Embryonic facial prominence (tissue), 1 donor: ENCODE data around the gene GALK1.
"Not testable (repeated sequence)": the region's sequence is repeated elsewhere in the genome, so short reads cannot be mapped to it uniquely, and the experiment has no call there.

Experiments
- DNase-seq: peaks from one replicate; pipeline ENCODE4 v3.0.0-alpha.2; 2016; ENCODE audit errors: extremely low spot score

The GALK1 gene

DNA sequence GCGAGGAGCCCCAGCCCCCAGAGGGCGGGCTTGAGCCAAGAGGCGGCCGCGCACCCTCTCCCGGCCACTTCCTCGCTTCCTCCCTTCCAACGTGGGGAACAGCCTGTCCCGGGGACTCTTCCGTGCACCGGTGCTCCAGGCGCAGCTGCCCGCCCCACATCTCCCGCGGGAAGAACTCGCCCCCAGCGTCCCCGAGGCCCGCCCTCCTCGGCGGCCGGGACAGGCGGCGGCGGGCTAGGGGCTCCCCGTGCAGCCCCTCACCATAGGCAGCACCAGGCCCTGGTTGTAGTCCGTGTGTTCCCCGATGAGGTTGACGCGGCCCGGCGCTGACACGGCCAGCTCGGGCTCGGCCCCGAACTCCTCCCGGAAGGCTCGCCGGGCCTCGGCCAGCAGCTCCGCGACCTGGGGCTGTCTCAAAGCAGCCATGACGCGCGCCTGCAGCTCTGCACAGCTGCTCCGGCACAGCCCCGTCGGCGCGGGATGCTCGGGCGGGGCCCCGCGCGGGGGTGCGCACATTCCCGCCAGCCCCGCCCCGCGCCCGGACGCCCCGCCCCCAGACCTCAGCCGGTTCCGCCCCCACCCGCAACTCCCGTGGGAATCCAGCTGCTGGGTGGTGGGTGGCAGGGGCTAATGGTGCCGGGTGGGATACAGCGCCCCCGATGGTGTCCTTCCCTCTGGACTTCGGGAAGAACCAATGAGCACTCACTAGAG lies at the start of gene GALK1:
Gene GALK1 (minus strand): TSS at position 482 of the 711 bp plus-strand sequence. CDS start 56 bp downstream, at position 426.
- no peak for DNase-seq

DNA sequence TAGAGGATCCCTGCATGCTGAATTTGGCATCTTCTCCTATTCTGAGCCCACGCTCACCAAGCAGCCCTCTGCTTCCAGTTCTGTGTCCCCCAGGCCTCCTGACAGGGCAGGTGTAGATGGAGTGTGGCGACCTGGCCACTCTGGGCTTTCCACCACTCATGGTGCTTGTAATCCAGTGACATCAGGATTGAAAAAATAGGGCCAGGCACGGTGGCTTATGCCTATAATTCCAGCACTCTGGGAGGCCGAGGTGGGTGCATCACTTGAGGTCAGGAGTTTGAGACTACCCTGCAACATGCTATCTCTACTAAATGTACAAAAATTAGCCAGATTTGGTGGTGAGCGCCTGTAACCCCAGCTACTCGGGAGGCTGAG lies 49.0 kb upstream of the GALK1 start:
- DNase-seq: no peak

DNA sequence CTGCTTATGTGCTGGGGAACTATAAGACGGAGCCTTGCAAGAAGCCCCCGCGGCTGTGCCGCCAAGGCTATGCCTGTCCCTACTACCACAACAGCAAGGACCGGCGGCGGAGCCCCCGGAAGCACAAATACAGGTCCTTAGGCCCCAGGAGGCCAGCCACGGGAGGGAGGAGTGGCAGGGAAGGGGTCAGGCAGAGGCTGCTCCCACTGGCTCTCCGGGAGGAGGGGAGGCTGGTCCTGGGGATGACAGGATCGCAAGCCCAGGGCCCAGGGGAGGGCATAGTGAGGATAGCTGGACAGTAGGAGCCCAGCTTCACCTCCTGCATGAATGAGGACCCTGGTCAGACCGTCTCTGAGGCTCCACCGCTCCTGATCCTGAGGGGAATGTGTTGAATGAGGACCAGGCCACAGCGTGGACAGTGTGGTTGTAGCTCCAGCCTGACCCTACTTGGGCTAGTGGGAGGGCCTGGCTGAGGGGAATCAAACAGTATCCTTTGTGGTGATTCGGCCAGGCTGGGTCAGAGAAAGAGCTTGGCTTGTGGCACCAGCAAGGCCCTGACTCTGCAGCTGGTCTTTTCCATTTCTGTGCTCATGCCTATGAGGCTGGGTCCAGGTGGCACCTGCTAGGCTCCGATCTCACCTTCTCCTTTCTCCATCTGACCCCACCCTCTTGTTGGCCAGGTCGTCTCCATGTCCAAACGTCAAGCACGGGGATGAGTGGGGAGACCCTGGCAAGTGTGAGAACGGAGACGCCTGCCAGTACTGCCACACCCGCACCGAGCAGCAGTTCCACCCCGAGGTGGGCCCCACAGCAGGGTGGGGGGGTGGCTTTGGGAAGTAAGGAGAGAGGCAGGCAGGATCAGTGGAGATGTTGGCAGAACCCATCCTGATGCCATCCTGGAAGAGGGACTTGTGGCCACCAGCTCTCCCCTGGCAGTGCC lies 48.4 kb upstream of the GALK1 start:
- DNase-seq: no peak

DNA sequence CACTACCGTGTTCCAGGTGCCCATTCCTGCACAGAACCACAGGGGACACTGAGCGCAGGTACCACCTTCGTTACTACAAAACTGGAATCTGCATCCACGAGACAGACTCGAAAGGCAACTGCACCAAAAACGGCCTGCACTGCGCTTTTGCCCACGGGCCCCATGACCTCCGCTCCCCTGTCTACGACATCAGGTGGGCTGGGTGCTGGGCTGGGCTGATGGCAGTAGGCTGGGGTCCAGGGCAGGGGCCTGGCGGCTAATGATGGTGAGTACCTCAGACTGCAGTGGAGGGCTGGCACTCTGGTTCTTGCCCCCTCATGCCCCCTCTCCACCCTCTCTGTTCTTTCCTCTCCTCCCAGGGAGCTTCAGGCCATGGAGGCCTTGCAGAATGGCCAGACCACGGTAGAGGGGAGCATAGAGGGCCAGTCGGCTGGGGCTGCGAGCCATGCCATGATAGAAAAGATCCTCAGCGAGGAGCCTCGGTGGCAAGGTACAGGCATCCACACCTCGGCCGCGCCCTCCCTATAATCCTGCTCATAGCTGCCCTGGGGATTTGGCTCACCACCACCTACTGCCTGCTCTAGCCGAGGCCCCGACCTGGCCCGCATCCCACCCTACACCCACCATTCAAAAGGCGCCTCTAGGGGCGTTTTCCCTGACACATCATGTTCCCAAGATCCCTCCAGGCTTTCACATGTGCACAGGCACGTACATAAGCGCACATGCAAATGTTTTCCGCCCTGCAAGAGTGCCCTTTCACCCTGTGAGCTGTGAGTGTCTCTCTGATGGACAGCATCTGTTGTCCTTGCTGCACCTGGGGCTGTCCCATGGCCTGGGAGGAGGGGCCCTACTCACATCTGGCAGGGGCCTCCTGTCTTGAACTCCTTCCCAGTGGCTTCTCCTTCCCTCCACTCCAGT lies 47.4 kb upstream of the GALK1 start:
- no peak for DNase-seq

DNA sequence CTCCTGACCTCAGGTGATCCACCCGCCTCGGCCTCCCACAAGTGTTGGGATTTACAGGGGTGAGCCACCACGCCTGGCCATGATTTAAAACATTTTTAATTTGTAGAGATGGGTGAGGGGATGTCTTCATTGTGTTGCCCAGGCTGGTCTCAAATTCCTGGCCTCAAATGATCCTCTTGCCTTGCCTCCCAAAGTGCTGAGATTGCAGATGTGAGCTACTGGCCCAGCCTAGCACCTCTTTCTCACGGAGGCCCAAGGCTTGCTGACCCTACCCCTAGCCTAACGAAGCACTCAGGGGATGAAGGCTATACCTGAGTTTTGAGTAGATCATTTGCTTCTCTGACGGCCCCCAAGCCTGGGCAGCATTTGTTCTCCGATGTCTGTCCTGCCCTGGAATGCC lies 46.2 kb upstream of the GALK1 start:
- DNase-seq: no peak

DNA sequence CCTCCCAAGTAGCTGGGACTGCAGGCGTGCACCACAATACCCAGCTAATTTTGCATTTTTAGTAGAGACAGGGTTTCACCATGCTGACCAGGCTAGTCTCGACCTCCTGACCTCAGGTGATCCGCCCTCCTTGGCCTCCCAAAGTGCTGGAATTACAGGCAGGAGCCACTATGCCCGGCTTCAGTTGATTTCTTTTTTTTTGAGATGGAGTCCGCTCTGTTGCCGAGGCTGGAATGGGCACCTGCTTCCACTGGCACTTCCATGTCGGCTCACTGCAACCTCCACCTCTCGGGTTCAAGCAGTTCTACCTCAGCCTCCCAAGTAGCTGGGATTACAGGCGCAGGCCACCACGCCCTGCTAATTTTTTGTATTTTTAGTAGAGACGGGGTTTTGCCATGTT lies 45.8 kb upstream of the GALK1 start:
- DNase-seq: not testable (repeated sequence)

DNA sequence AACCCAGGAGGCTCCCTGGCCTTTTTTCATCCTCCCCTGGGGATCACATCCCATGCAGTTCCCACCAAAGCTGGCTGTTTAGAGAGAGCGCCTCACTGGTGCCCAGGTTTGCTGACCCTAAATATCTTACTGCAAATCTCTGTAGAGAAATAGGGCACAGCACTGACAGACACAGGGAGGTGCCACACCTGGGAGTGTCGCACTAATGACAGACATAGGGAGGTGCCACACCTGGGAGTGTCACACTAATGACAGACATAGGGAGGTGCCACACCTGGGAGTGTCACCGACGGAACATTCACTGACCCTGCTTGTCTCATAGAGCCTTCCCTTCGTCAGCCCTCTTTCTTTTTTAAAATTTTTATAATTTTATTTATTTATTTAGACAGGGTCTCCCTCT lies 45.2 kb upstream of the GALK1 start:
- no peak for DNase-seq

DNA sequence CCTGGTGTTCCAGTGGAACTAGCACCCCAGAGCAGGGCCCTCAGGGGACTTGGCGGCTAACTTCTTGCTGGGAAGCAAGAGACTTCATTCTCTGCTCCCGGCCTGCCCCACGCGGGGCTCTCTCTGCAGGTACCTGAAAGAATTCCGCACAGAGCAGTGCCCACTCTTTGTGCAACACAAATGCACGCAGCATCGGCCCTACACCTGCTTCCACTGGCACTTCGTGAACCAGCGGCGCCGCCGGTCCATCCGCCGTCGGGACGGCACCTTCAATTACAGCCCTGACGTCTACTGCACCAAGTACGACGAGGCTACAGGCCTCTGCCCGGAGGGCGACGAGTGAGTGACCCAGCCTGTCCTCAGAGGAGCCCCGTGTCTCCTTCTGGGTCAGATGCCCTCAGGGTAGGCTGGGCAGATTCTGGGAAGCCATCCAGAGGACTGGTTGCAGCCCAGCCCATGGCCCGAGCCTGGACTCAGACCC lies 44.7 kb upstream of the GALK1 start:
- DNase-seq: no peak

DNA sequence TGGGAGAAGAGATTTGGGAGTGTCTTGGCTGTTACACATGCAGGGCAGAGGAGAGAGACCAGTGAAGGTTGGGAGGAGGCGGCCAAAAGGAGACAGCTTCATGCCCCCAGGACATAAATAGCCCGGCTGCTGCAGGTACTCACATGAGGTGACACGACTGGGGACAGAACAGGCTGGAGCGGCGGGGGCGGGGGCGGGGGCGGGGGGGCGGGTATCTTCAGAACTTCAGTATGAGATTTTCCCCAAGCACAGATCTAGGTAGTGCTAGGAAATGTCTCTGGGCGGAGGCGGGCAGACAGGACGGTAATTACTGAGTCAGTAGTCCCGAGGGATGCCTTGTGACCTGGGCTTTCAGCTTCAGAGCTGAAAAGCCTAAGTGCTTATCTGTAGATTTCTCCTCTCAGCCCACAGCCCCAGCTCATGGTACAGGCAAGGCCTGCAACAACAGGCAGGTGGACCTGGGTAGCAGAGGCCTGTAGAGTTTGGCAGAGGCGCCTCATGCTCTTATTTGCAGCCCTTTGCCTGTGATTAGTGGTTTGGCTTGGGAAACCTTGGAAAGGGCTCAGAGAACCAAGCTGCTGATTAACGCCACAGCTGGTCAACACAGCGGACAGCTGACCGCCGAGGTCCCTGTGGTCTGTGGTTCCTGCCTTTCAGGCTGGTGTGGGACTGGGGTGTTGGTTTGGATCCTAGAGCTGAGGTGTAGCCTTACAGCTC lies 44.1 kb upstream of the GALK1 start:
- DNase-seq: no peak

DNA sequence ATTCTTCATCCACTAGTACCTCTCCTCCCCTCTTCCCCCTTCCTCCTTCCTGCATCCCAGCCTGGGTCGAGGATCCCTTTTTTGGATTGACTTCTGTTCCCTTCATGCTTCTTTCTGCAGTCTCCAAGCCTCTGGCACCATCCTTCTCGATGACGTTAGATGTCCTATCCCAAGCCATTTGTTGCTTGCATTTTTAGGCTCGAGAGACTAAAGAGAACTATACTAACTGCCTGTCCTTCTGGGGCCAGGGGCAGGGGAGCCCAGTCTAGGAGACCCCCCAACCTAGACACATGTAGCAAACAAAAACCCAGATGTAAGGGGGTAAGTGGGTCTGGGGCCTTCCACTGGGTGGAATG lies 43.5 kb upstream of the GALK1 start:
- DNase-seq: no peak

DNA sequence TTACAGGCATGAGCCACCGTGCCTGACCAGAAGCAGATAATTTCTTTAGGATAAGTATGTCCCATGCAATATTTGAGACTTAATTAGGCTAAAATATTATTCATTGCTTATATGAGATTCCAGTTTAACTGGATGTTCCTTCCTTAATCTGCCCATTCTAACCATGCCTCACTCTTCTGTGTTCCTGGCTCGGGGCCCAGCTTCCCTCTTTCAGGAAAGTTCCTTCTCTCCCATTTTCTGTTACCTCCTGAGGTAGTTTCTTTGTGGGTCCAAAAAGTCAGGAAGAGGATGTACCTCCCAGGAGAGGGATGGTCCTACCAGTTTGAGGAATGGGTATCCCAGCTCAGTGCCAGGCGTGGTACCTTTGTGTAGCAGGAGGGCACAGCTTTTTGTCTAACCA lies 42.9 kb upstream of the GALK1 start:
- DNase-seq: no peak

DNA sequence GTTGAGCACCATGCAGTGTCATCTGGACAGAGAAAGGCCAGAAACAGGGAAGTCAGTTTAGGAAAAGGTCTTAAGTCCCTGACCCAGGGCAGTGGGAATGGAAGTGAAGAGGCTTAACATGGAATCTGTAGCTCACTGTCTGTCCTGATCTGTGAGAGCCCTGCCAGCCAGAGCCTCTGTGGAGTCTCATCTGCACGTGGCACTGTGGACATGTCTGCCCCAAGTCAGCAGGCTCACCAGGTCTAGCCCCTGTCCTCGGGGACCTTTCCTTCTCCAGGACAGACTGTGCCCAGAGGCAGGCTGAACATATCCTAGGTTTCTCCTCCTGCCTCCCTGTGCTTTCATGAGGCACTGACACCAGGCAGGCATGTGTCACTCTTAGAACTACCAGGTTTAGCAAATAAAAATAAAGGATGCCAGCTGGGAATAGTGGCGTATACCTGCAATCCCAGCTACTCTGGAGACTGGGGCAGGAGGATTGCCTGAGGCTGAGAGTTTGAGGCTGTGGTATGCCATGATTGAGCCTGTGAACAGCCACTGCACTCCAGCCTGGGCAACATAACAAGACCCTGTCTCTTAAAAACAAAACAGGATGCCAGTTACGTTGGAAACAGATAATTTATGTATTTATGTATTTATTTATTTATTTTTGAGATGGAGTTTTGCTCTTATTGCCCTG lies 42.0 kb upstream of the GALK1 start:
- DNase-seq: no peak

DNA sequence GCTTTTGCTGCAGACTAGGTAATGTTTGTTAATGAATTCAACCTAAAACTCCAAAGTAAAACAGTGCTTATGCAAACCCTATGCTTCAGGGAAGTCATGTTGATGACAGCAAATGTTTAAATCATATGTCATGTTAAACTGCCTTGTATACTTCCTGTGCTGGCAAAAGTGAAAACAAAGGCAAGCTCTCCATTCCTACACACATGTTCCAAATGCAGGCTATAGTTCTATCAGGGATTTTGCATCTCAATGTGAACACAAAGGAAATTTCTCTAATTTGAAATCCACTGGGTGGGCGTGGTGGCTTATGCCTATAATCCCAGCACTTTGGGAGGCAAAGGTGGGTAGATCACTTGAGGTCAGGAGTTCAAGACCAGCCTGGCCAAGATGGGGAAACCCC lies 38.9 kb upstream of the GALK1 start:
- DNase-seq: no peak

DNA sequence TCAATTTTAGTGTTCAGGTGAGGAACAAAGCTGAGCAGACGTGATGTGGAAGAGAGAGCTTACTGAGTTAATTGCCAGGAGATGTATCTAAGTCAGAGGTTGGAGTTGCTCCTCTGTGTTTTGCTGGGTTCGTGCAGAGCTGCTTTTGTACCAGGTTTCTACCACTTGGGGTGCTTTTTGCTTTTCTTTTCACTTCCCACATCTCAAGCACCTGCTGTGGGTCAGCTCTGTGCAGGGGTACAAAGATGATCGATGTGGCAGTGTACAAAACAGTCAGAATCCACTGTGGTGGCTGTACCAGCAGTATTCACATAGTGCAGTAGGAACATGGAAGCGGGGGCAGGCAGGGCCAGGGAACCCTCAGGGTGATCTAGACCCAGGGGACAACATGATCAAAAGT lies 34.4 kb upstream of the GALK1 start:
- DNase-seq: no peak

DNA sequence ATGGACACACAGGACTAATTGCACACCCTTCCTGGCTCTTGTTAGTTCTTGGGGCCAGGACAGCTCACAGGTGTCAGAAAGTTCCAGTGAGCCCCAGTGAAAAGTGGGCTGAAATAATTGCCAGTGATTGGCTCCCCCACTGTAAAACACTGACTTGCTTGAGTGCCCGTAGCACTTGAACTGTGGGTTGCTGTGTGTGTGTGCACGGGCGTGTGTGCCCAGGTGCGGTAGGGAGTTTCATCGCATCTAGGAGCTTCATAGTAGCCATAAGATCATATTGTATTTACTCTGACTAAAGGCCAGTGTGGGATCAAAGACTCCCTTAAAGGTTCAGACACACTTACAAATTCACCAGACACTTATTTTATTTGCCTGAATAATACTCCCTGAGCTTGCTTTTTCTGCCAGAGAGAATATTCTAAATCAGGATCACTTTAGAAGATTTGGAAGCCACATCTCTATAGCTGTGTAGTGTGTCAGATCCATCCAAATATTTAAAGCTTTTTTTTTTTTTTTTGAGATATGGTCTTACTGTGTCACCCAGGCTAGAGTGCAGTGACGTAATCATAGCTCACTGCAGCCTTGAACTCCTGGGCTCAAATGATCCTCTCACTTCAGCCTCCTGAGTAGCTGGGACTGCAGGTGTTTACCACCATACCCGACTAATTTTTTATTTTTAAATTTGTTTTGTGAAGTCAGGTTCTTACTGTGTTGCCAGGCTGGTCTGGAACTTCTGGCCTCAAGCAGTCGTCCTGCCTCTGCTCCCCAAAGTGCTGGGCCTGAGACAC lies 31.0 kb upstream of the GALK1 start:
- no peak for DNase-seq

DNA sequence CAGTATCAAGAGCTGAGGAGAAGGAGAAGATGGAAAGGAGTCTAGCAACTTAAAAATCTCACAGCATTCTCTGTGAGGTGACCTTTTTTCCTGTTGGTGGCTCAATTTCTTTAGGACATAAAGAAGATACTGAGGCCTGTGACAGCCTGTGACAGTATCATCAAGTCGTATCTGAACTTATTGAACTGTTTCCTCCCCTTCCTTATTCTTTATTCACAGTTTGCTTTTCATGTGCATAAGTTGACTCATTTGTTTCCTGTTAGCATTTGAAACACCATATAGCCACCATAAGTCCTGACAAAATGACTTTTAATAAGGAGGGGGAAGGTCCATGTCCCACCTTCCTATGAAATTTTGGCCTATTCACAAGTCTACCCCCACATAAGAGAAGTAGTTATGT lies 28.5 kb upstream of the GALK1 start:
- no peak for DNase-seq

DNA sequence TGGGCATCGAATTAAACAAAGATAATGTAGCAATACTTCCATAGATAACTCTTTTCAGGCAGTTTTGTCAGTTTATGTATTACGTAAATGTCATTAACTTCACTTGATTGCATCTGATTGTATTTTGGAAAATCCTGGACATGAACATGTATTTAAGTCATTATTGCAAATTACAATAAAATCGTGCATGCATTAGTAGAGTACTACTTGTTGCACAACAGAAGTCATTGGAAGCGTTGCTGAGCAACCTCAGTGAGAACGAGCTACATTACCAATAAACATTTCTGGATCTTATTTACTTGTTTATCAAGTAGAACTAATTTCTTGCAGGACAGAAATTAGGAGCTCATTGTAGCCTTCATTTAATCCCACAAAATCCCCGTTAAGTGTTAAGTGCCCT lies 26.3 kb upstream of the GALK1 start:
- no peak for DNase-seq

DNA sequence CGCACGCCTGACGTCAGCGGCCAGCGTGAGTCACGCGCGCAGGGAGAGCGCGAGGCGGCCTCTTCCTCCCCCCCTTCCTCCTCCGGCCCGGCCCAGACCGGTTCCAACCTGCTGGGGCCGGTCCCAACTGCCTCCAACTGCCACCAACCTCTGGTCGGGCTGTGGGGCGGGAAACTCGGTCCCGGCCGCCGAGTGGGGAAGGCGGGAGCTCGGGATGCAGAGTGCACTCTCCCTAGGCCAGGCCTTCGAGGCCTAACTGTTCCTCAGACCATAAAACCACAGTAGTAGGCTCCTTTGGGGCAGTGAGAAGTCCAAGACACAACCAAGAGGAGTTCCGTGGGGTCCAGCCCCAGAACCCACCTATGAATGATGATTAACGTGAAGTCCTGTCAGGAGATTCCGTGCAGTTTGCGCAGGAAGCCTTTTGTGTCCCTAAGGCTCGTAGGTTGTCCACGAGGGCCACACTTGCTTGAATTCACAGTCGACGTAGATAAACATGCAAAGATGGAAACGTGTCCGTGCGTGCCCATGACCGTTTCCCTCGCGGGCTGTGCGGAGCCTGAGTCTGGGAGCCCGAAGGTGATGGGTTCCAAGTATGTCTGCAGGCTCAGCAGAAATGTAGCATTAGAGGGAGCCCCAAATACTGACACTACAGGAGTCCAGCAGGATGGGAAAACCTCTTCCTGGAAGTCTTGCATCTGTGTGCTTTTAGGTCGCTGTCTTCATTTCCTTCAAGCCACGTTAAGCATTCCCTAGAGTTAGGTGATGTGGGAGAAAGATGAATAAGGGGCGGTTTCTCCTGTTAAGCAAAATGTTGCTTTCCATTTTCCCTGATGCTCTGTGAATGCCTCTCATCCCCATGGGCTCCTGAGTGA lies 20.3 kb upstream of the GALK1 start:
- peak; percentile 87 for DNase-seq

DNA sequence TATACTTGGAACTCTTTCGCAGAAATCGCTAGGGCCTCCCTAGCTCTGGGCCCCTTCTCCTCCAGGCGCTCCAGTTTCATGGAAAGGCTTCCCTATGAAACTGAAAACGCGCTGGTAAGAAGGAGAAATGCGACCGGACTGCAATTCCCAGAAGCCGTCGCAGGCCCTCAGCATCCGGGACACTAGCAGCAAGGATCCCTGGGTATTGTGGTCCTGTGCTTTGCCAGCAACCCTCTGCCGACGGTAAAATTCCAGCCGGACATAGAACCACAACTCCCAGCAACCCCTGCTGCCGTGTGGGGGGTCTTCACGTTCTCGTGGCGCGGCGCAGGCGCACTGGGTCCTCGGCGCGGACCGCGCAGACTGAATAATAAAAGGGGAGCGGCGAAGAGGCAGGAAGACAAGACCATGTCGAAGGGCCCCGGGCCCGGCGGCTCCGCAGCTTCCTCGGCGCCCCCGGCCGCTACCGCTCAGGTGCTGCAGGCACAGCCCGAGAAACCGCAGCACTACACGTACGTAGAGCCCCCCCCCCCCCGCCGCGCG lies 19.6 kb upstream of the GALK1 start, which contains the start of gene UNK:
Gene UNK (plus strand): TSS at position 334 of the 543 bp plus-strand sequence. CDS start 75 bp downstream, at position 409.
- peak; percentile 98 for DNase-seq
